ENCODE results near the gene TRIM40.

TRIM40 gene

DNA sequence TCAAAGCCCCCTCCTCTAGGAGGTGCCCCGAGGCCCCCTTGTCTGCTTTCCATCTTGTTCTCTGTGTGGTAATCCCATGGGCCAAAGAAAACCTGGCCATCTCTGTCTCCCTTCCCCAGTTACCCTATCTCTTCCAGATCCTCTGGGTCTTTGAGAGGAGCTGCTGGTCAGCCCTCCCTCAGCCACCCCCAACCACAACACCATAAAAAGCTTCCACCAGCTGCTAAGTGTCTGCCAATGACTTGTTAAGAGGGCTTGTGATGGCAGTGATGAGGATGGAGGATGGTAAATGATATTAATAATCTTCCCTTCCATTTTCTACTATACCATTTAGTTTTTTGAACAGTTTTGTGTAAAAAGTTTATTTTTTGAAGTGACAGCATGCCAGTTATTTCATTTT lies 60.0 kb downstream of the TRIM40 start:
- no peak for DNase-seq (ENCODE audit: low read depth in 1 of 2, low spot score in 1 of 2)

DNA sequence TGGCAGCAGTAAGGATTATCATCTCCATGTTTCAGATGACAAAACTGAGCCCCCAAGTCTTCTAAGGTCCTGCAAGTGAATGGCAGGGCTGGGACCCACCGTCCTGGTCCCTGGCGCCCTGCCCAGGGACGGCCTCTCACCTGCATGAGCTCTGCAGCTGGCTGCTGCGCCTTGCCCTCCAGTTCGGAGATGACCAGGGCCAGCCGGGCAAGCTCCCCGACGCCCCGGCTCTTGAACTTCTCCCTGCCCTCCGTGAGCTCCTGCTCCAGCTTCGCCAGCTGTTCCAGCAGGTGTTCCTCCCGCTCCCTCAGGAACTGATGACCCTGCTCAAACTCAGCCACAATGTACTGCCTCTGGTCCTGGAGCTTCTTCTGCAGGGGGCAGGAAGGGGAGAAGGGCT lies 60.4 kb downstream of the TRIM40 start:
- DNase-seq (ENCODE audit: low read depth in 1 of 2, low spot score in 1 of 2): no peak

Data from stimulated activated CD4-positive, alpha-beta T cell treated with anti-CD3 and anti-CD28 coated beads, Interleukin-15, amount 100 ng/mL, for 1 hour (primary cell).